Osteocyte (in vitro differentiated cells): ENCODE data around the gene FFAR3. TPM values are rescaled to one million over a fixed set of nuclear protein-coding genes. Genes with fewer than 3 reads are reported as not detected.

ENCODE experiments used
- DNase-seq: peaks from one replicate; pipeline ENCODE4 v3.0.0; 2021; ENCODE audit warnings: mixed read lengths; ENCODE audit not compliant: unreplicated experiment; ENCODE audit errors: extremely low spot score
- H3K27ac Mint-ChIP-seq: one replicate; pipeline ENCODE4 v1.8.0; 2021; ENCODE audit warnings: mild to moderate bottlenecking, mixed read lengths; ENCODE audit not compliant: unreplicated experiment
- H3K27me3 Mint-ChIP-seq: one replicate; pipeline ENCODE4 v1.8.0; 2021; ENCODE audit warnings: mixed read lengths; ENCODE audit not compliant: unreplicated experiment
- H3K36me3 Mint-ChIP-seq: one replicate; pipeline ENCODE4 v1.8.0; 2021; ENCODE audit warnings: mixed read lengths; ENCODE audit not compliant: unreplicated experiment
- H3K4me1 Mint-ChIP-seq: one replicate; pipeline ENCODE4 v1.8.0; 2021; ENCODE audit warnings: mixed read lengths; ENCODE audit not compliant: unreplicated experiment
- H3K4me3 Mint-ChIP-seq: one replicate; pipeline ENCODE4 v1.8.0; 2021; ENCODE audit warnings: mild to moderate bottlenecking, moderate library complexity, mixed read lengths; ENCODE audit not compliant: unreplicated experiment
- H3K9me3 Mint-ChIP-seq: one replicate; pipeline ENCODE4 v1.8.0; 2021; ENCODE audit warnings: mixed read lengths; ENCODE audit not compliant: unreplicated experiment
- total RNA-seq: library from RNA; stranded (reverse); gene quantifications from 2 replicates; pipeline ENCODE4 v1.2.1, GENCODE V29; 2021
- TF ChIP-seq, protein P1 (sequence below): fragments of 200-600 bp; sonication (generic); IDR thresholded peaks from 2 replicates; pipeline ENCODE4 v1.5.0; 2021; ENCODE audit warnings: antibody characterized with exemption, mild to moderate bottlenecking, moderate library complexity

Gene FFAR3
- total RNA-seq, 1 donor from 2014 or later: not detected

DNA sequence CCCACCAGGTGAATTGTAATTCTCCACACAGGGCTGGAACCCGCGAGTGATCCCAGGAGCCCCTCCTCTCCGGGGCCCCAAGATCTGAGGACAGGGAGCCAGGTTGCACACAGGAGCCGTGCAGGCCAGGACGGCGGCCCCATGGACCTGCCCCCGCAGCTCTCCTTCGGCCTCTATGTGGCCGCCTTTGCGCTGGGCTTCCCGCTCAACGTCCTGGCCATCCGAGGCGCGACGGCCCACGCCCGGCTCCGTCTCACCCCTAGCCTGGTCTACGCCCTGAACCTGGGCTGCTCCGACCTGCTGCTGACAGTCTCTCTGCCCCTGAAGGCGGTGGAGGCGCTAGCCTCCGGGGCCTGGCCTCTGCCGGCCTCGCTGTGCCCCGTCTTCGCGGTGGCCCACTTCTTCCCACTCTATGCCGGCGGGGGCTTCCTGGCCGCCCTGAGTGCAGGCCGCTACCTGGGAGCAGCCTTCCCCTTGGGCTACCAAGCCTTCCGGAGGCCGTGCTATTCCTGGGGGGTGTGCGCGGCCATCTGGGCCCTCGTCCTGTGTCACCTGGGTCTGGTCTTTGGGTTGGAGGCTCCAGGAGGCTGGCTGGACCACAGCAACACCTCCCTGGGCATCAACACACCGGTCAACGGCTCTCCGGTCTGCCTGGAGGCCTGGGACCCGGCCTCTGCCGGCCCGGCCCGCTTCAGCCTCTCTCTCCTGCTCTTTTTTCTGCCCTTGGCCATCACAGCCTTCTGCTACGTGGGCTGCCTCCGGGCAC is 6.7 kb upstream of the FFAR3 start:
- no peaks in the 10 kb centered on the region for H3K36me3 Mint-ChIP-seq
- DNase-seq: no peak
- H3K4me1 Mint-ChIP-seq: no peaks in the 10 kb centered on the region
- TF ChIP-seq, protein P1, sequence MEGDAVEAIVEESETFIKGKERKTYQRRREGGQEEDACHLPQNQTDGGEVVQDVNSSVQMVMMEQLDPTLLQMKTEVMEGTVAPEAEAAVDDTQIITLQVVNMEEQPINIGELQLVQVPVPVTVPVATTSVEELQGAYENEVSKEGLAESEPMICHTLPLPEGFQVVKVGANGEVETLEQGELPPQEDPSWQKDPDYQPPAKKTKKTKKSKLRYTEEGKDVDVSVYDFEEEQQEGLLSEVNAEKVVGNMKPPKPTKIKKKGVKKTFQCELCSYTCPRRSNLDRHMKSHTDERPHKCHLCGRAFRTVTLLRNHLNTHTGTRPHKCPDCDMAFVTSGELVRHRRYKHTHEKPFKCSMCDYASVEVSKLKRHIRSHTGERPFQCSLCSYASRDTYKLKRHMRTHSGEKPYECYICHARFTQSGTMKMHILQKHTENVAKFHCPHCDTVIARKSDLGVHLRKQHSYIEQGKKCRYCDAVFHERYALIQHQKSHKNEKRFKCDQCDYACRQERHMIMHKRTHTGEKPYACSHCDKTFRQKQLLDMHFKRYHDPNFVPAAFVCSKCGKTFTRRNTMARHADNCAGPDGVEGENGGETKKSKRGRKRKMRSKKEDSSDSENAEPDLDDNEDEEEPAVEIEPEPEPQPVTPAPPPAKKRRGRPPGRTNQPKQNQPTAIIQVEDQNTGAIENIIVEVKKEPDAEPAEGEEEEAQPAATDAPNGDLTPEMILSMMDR: no peak
- no peaks in the 10 kb centered on the region for H3K9me3 Mint-ChIP-seq
- peaks cover 15% of the 10 kb centered on the region for H3K27me3 Mint-ChIP-seq
- no peak overlapping the region for H3K27ac Mint-ChIP-seq
- H3K4me3 Mint-ChIP-seq: no peak overlapping the region

DNA sequence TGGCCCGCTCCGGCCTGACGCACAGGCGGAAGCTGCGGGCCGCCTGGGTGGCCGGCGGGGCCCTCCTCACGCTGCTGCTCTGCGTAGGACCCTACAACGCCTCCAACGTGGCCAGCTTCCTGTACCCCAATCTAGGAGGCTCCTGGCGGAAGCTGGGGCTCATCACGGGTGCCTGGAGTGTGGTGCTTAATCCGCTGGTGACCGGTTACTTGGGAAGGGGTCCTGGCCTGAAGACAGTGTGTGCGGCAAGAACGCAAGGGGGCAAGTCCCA is 6.1 kb upstream of the FFAR3 start:
- Mint-ChIP-seq H3K9me3 (no peaks in the 10 kb centered on the region), H3K27ac (no peak overlapping the region), H3K36me3 (no peaks in the 10 kb centered on the region), H3K4me1 (no peaks in the 10 kb centered on the region), H3K4me3 (no peak overlapping the region), H3K27me3 (peaks cover 13% of the 10 kb centered on the region)
- TF ChIP-seq, protein P1: no peak
- no peak for DNase-seq

DNA sequence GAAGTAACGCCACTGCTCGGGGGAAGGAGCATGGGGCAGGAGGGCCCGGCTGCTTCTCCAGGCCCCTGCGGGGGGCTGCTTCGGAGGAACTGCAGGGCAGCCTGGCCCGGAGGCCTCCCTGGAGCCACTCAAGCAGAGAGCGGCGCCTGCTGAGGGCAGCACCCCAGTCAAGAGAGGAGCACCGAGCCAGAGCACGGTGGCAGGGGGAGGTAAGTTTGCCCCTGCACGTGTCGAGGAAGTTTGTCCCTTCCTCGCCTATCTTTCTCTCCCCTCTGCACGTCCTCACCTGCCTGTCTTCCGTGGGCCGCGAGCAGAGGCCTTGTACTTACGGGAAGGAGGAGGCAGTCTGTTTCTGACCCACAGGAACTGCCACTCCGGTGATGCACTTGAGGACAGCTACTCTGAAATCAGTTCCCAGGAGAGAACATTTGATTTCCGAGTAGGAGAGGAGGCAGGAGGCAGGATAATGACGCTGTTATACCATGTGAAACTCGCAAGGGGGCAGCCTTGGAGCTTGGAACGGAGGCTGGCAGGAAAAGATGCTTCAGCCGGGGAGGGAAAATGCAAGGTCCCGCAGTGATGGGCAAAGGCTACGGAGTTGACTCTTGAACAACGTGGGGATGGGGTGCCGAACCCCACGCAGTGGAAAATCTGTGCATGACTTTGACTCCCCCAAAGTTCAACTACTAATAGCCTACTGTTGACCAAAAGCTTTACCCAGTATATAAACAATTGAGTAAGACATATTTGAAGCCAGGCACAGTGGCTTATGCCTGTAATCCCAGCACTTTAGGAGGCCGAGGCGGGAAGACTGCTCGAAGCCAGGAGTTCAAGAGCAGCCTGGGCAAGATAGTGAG is 5.6 kb upstream of the FFAR3 start:
- Mint-ChIP-seq H3K27me3 (peaks cover 11% of the 10 kb centered on the region), H3K4me3 (no peak overlapping the region), H3K27ac (no peak overlapping the region), H3K36me3 (no peaks in the 10 kb centered on the region), H3K4me1 (no peaks in the 10 kb centered on the region), H3K9me3 (no peaks in the 10 kb centered on the region)
- TF ChIP-seq, protein P1: peak; percentile 72
- no peak for DNase-seq

DNA sequence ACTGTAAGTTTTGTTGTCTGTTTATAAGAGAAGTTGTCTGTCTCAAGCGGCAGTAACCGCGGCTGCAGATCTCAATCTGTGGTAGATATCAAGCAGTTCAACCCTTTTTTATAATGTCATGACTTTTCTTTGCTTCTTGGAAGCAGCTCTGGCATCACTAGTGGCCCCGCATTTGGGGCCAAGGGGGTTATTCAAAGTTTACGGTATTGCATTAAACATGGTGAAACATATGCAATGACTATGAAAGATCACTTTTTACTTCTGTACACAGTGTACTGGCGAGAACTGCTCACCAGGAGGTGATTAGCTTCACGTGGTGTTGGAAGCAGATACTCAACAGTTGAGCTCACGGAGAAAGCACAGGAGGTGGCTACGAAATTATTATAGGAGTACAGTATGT is 4.6 kb upstream of the FFAR3 start:
- Mint-ChIP-seq H3K4me1 (no peaks in the 10 kb centered on the region), H3K27me3 (peaks cover 11% of the 10 kb centered on the region), H3K36me3 (no peaks in the 10 kb centered on the region), H3K4me3 (no peak overlapping the region), H3K9me3 (no peaks in the 10 kb centered on the region), H3K27ac (no peak overlapping the region)
- TF ChIP-seq, protein P1: no peak
- DNase-seq: no peak

DNA sequence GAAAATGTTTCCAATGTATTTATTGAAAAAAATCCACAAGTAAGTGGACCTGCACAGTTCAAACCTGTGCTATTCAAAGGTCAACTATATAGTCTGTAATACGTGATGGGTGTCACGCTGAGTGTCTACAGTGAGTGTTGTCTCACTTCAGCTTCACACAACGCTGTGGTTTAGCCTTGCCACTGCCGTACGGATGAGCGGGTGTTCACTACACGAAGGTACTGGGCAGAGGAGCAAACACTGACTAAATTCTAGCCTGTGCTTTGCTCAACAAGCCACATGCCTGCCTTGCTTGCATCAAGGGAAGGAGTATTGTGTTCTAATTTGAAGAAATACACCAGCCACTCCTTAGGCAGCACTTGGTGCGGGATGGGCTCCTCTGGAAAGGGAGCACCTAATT is 3.4 kb upstream of the FFAR3 start:
- Mint-ChIP-seq H3K36me3 (no peaks in the 10 kb centered on the region), H3K4me1 (no peaks in the 10 kb centered on the region)

More for the DNA sequence above, 3.4 kb upstream of the FFAR3 start:
- Mint-ChIP-seq H3K27ac (no peak overlapping the region), H3K27me3 (peaks cover 8% of the 10 kb centered on the region), H3K9me3 (no peaks in the 10 kb centered on the region), H3K4me3 (no peak overlapping the region)
- TF ChIP-seq, protein P1: no peak
- no peak for DNase-seq
